A549 (cell line): ENCODE data around the gene SLC28A1. TPM values are rescaled to one million over a fixed set of nuclear protein-coding genes. Genes with fewer than 3 reads are reported as not detected.

ENCODE experiments used
- ATAC-seq, 2 experiments: fragments of 200-7000 bp in 1 of 2; fragments of >200 bp in 1 of 2; cut with Nextera tagmentation in 1 of 2; cut with Tn5 transposase in 1 of 2; 3 replicates each; pipeline versions ENCODE4 v1.8.0 to v1.9.1; 2018 to 2020; ENCODE audit warnings: mild to moderate bottlenecking in 1 of 2, moderate library complexity in 1 of 2
- CTCF ChIA-PET: fragments of 300-600 bp; sonication (Branson Sonifier 250); formaldehyde crosslinking; extraction: SDS; loops from one replicate; lab custom pipeline; 2021; ENCODE audit warnings: antibody characterized with exemption, inconsistent platforms; lab: Yijun Ruan, JAX
- POLR2A ChIA-PET: fragments of 350-600 bp; formaldehyde crosslinking; extraction: SDS; loops from one replicate; lab custom pipeline; 2021; ENCODE audit warnings: antibody characterized with exemption, inconsistent platforms; lab: Yijun Ruan, JAX
- DNase-seq, 2 experiments: peaks; one replicate each; pipeline versions ENCODE4 v3.0.0 to v3.0.0-alpha.2; 2011 to 2016; ENCODE audit warnings: low read depth in 1 of 2, low spot score in 1 of 2
- FAIRE-seq: peaks from 2 replicates; lab custom pipeline; 2011; peaks lifted over from hg19 to GRCh38; lab: Jason Lieb, UNC
- H3K27ac ChIP-seq, 2 experiments: fragments of >200 bp; sonication (Bioruptor Twin); formaldehyde crosslinking; 3 replicates each; pipeline ENCODE4 v1.5.1; 2016 to 2017
- H3K4me1 ChIP-seq: fragments of >200 bp; sonication (Bioruptor Twin); formaldehyde crosslinking; 3 replicates; pipeline ENCODE4 v1.6.1; 2016
- H3K4me2 ChIP-seq: fragments of >200 bp; sonication (Bioruptor Twin); formaldehyde crosslinking; 3 replicates; pipeline ENCODE4 v1.6.1; 2016
- H3K4me3 ChIP-seq: fragments of >200 bp; sonication (Bioruptor Twin); formaldehyde crosslinking; 3 replicates; pipeline ENCODE4 v1.5.1; 2016
- H3K9me3 ChIP-seq: fragments of >200 bp; sonication (Bioruptor Twin); formaldehyde crosslinking; 3 replicates; pipeline ENCODE4 v1.6.1; 2016
- CTCF ChIP-seq: fragments of >200 bp; sonication (Bioruptor Twin); formaldehyde crosslinking; IDR thresholded peaks from 3 replicates; pipeline ENCODE4 v1.5.1; 2016
- FOSB ChIP-seq: fragments of 250-450 bp; sonication (Bioruptor Pico); IDR thresholded peaks from 2 replicates; pipeline ENCODE4 v1.5.0; 2020; ENCODE audit warnings: mild to moderate bottlenecking, moderate library complexity
- FOSL2 ChIP-seq, 2 experiments: fragments of 450-650 bp in 1 of 2; fragments of >200 bp in 1 of 2; sonication (Bioruptor Twin) in 1 of 2; formaldehyde crosslinking; IDR thresholded peaks; 2 replicates each; pipeline versions ENCODE4 v1.5.0 to v1.6.1; 2016 to 2020; ENCODE audit warnings: mild to moderate bottlenecking in 1 of 2, moderate library complexity in 1 of 2
- FOXS1 ChIP-seq: fragments of 250-450 bp; sonication (Bioruptor Pico); IDR thresholded peaks from 2 replicates; pipeline ENCODE4 v1.5.0; 2020; ENCODE audit warnings: mild to moderate bottlenecking, moderate library complexity
- HOXA7 ChIP-seq: fragments of 250-450 bp; sonication (Bioruptor Pico); IDR thresholded peaks from 2 replicates; pipeline ENCODE4 v1.5.0; 2020; ENCODE audit warnings: mild to moderate bottlenecking, moderate library complexity
- HOXB13 ChIP-seq: fragments of 250-450 bp; sonication (Bioruptor Pico); IDR thresholded peaks from 2 replicates; pipeline ENCODE4 v1.5.0; 2020; ENCODE audit warnings: low read depth, mild to moderate bottlenecking, moderate library complexity
- HOXB5 ChIP-seq: fragments of 250-450 bp; sonication (Bioruptor Pico); IDR thresholded peaks from 2 replicates; pipeline ENCODE4 v1.5.0; 2020; ENCODE audit warnings: mild to moderate bottlenecking, moderate library complexity
- KDM5A ChIP-seq: fragments of 200-600 bp; sonication (generic); IDR thresholded peaks from 2 replicates; pipeline ENCODE4 v1.6.1; 2016; ENCODE audit warnings: antibody characterized with exemption, mild to moderate bottlenecking
- NR3C1 ChIP-seq: fragments of >200 bp; sonication (Bioruptor Twin); formaldehyde crosslinking; IDR thresholded peaks from 3 replicates; pipeline ENCODE4 v1.6.1; 2017
- POLR2AphosphoS2 ChIP-seq: conservative IDR thresholded peaks from 2 replicates; pipeline ENCODE4 v1.6.1; 2012; ENCODE audit warnings: low read length, improper control_type of control experiment, inconsistent platforms
- RARB ChIP-seq: fragments of 250-450 bp; sonication (Bioruptor Pico); IDR thresholded peaks from 2 replicates; pipeline ENCODE4 v1.8.0; 2021; ENCODE audit warnings: mild to moderate bottlenecking, moderate library complexity
- RCOR1 ChIP-seq: fragments of 150-350 bp; IDR thresholded peaks from 2 replicates; pipeline ENCODE4 v1.6.1; 2014; ENCODE audit warnings: antibody characterized with exemption, low read length, low read depth
- RFX5 ChIP-seq: fragments of 450-650 bp; IDR thresholded peaks from 2 replicates; pipeline ENCODE4 v1.7.1; 2014; ENCODE audit warnings: antibody characterized with exemption, mild to moderate bottlenecking, moderate library complexity
- RNF2 ChIP-seq: fragments of 200-600 bp; sonication (generic); IDR thresholded peaks from 2 replicates; pipeline ENCODE4 v1.6.1; 2016; ENCODE audit warnings: low read depth, mild to moderate bottlenecking, antibody characterized with exemption, moderate library complexity, borderline replicate concordance
- ZC3H11A ChIP-seq: fragments of 450-650 bp; IDR thresholded peaks from 2 replicates; pipeline ENCODE4 v1.6.1; 2014; ENCODE audit warnings: antibody characterized with exemption, mild to moderate bottlenecking
- WGBS: methylation state at CpG from one replicate; pipeline ENCODE4 v1.1.6; 2017; ENCODE audit errors: missing lambda C conversion rate; 5-methylcytosine and 5-hydroxymethylcytosine counted together
- polyA plus RNA-seq, 4 experiments: library from polyadenylated mRNA; depleted of rRNA in 3 of 4; stranded (reverse); fragments of >200 nt; fragmentation: RNase III in 1 of 4; extraction: RNeasy Plus Mini Kit Qiagen cat#74134 plus additional on column Dnase treatment in 1 of 4; gene quantifications; 2 replicates in 3 of 4; 3 replicates in 1 of 4; pipeline ENCODE4 v1.2.3, GENCODE V29; 2011 to 2017
- TF ChIP-seq, protein P1 (sequence below): IDR thresholded peaks from 2 replicates; pipeline ENCODE4 v1.6.1; 2012
- TF ChIP-seq, protein P2 (sequence below): fragments of 150-350 bp; IDR thresholded peaks from 2 replicates; pipeline ENCODE4 v1.6.1; 2014; ENCODE audit warnings: low read depth, mild to moderate bottlenecking, low read length

SLC28A1 gene
- polyA plus RNA-seq, 2 of the 4 experiments (the other 2 are of a cell fraction), result 0.06 to 0.13 TPM

DNA sequence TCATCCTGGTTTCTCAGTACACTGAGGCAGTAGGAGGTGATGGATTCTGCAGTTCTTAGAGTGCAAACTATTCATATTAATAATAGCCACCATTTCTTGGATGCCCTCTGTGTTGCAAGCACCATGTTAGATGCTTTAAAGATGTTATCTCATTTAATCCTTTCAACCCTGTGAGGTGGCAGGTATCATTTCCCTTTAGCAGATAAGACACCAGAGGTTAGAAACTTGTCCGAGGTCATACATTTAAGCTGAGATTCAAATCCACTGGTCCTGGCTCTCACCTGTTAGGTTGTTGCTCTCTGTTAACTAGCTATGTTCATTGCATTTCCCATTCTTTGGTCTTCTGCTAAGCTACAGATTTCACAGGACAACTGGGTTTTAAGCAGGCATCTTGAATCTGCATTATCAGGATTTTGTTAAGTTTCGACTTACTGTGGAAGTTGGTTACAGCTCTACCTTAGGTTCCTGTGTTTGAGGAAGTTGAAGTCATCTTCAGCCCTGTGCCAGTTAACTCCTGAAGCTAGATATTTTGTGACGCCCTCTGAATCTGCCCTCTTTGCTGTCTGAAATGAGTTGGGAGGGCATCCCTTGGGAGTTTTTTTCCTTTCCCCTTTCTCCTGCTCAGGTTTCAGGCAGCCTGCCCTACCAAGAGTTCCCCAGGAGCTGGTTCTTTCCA lies 103.6 kb downstream of the SLC28A1 start:
- Histone ChIP-seq H3K9me3 (no peaks in the 10 kb centered on the region), H3K4me1 (peaks cover 80% of the 10 kb centered on the region), H3K27ac (no peak overlapping the region), H3K4me2 (no peak overlapping the region), H3K4me3 (no peak overlapping the region)
- FAIRE-seq (no peak), ATAC-seq (no peak), DNase-seq (no peak)
- POLR2A ChIA-PET, result no interaction called here
- 93% methylated on average over 3 of the region's 3 CpGs for WGBS
- CTCF ChIA-PET, result interaction anchor here (0.7 to 2.9 kb wide), 12 partner anchors 12 to 180 kb away, joined by 3 to 12 read pairs (median 4); no protein-coding TSS in a partner anchor
- no peak for TF ChIP-seq HOXB5 (CRISPR knock-in tag)
- TF ChIP-seq, protein P1, sequence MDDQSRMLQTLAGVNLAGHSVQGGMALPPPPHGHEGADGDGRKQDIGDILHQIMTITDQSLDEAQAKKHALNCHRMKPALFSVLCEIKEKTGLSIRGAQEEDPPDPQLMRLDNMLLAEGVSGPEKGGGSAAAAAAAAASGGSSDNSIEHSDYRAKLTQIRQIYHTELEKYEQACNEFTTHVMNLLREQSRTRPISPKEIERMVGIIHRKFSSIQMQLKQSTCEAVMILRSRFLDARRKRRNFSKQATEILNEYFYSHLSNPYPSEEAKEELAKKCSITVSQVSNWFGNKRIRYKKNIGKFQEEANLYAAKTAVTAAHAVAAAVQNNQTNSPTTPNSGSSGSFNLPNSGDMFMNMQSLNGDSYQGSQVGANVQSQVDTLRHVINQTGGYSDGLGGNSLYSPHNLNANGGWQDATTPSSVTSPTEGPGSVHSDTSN, result no peak
- no peak for TF ChIP-seq POLR2AphosphoS2
- TF ChIP-seq HOXB13, result no peak
- TF ChIP-seq KDM5A, result no peak
- no peak for TF ChIP-seq RNF2
- TF ChIP-seq, protein P2, sequence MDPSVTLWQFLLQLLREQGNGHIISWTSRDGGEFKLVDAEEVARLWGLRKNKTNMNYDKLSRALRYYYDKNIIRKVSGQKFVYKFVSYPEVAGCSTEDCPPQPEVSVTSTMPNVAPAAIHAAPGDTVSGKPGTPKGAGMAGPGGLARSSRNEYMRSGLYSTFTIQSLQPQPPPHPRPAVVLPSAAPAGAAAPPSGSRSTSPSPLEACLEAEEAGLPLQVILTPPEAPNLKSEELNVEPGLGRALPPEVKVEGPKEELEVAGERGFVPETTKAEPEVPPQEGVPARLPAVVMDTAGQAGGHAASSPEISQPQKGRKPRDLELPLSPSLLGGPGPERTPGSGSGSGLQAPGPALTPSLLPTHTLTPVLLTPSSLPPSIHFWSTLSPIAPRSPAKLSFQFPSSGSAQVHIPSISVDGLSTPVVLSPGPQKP, result no peak
- no peak for TF ChIP-seq RARB (CRISPR knock-in tag)
- TF ChIP-seq RFX5, result no peak
- TF ChIP-seq NR3C1, result no peak
- no peak for TF ChIP-seq CTCF

DNA sequence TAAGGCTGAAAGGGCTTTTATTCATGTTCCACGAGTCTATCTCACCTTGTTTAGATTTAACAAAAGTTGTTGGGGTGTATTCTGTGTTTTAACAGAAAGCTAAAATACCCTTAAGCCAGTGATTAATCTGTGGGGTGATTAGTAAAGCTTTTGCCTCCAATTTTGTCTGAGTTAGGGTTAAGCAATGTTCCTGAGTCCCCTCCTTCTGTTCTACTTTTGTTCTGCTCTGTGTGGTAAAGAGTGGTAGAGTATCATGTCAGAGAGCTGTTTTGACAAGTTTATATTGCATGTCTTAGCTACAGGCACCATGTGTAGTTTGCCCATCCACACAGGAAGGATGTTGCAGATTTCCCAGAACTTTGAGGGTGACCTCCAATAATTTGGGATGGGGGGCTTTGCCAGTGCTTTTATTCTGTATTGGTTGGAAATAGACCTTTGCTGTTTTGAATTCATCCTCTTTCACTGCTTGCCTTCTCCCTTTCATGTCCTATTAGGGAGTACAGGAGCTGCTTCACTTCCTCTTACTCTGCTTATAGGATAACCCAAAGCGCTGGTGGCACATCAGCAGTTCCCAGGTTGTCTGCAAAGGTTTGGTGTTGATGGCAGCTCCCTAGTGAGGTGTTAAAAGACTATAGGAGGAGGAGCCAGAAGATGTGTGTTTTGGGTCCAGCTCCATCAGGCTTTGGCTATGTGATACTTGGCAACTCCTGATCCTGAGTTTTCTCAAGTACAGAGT lies 104.6 kb downstream of the SLC28A1 start:
- H3K4me2 ChIP-seq, result peak overlapping the region; percentile 5; the same call in 1 of the 3 replicates
- no peak overlapping the region for H3K27ac ChIP-seq
- peaks cover 83% of the 10 kb centered on the region for H3K4me1 ChIP-seq
- FAIRE-seq (no peak), ATAC-seq (no peak), DNase-seq (no peak)
- WGBS, result 75% methylated on average over 2 of the region's 2 CpGs
- no peaks in the 10 kb centered on the region for H3K9me3 ChIP-seq
- TF ChIP-seq FOSB (CRISPR knock-in tag), result no peak
- no peak for TF ChIP-seq ZC3H11A
- TF ChIP-seq HOXA7 (CRISPR knock-in tag), result no peak
- TF ChIP-seq CTCF, result no peak
- TF ChIP-seq FOXS1 (CRISPR knock-in tag), result no peak
- no peak for TF ChIP-seq NR3C1
- no peak for TF ChIP-seq FOSL2 (IDR thresholded peaks at IDR 0.05)
- TF ChIP-seq FOSL2 (CRISPR knock-in tag; IDR thresholded peaks at IDR 0.05), result no peak
- TF ChIP-seq RCOR1, result no peak
- CTCF ChIA-PET, result interaction anchor here (0.9 to 4.3 kb wide), 9 partner anchors 8 to 179 kb away, joined by 3 to 18 read pairs (median 6); partner anchors contain the start of gene PDE8A
- no peak overlapping the region for H3K4me3 ChIP-seq
- POLR2A ChIA-PET, result no interaction called here
